ENCODE results near the gene DAAM2.

Gene DAAM2

GRCh38 chr6:39770446-39770845 is 21.7 kb upstream of the DAAM2 start:
- Histone ChIP-seq H3K4me1 (ENCODE audit: control insufficient read depth, insufficient read depth, low read length) (no peaks in the 10 kb centered on the region), H3K27me3 (ENCODE audit: control insufficient read depth, insufficient read depth, low read length) (no peaks in the 10 kb centered on the region), H3K9ac (ENCODE audit: low read depth, low read length) (no peak overlapping the region), H3K4me3 (ENCODE audit: low read depth, low read length) (no peak overlapping the region), H3K9me3 (ENCODE audit: control insufficient read depth, insufficient read depth, low read length) (no peaks in the 10 kb centered on the region), H3K36me3 (ENCODE audit: control insufficient read depth, insufficient read depth, low read length) (no peaks in the 10 kb centered on the region)

- no peaks in the 10 kb centered on the region for H3K9me3 ChIP-seq (ENCODE audit: control insufficient read depth, insufficient read depth, low read length)
- H3K27me3 ChIP-seq (ENCODE audit: control insufficient read depth, insufficient read depth, low read length): no peaks in the 10 kb centered on the region
- H3K9ac ChIP-seq (ENCODE audit: low read depth, low read length): no peak overlapping the region
- H3K4me3 ChIP-seq (ENCODE audit: low read depth, low read length): no peak overlapping the region
- H3K4me1 ChIP-seq (ENCODE audit: control insufficient read depth, insufficient read depth, low read length): no peaks in the 10 kb centered on the region
- H3K36me3 ChIP-seq (ENCODE audit: control insufficient read depth, insufficient read depth, low read length): no peaks in the 10 kb centered on the region
These were observed 19.5 kb upstream of the DAAM2 start for GRCh38 chr6:39772559-39773273.

DNA sequence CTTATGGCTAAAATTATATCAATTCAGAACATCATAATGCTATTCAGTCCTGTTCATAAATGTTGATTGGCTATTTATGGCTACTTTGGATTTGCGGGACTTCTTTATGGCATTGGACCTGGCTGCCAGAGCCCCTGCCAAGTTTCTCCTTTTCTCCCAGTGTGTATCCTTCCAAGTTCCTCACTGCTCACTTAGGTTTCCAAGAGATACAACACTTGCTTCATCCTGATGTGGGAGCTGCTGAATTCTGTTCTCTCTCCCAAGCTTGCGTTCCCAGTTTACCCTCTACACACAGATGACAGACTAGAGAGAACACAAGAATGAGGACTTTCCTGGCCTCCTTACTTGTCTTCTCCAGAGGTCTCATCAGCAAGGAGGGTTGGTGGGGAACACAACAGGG is 18.4 kb upstream of the DAAM2 start:
- H3K9ac ChIP-seq (ENCODE audit: low read depth, low read length): no peak overlapping the region
- no peaks in the 10 kb centered on the region for H3K36me3 ChIP-seq (ENCODE audit: control insufficient read depth, insufficient read depth, low read length)
- no peaks in the 10 kb centered on the region for H3K27me3 ChIP-seq (ENCODE audit: control insufficient read depth, insufficient read depth, low read length)
- no peaks in the 10 kb centered on the region for H3K4me1 ChIP-seq (ENCODE audit: control insufficient read depth, insufficient read depth, low read length)
- no peaks in the 10 kb centered on the region for H3K9me3 ChIP-seq (ENCODE audit: control insufficient read depth, insufficient read depth, low read length)
- H3K4me3 ChIP-seq (ENCODE audit: low read depth, low read length): no peak overlapping the region

GRCh38 chr6:39776581-39776980 is 15.6 kb upstream of the DAAM2 start:
- H3K36me3 ChIP-seq (ENCODE audit: control insufficient read depth, insufficient read depth, low read length): no peaks in the 10 kb centered on the region
- H3K9ac ChIP-seq (ENCODE audit: low read depth, low read length): no peak overlapping the region
- H3K4me3 ChIP-seq (ENCODE audit: low read depth, low read length): no peak overlapping the region
- no peaks in the 10 kb centered on the region for H3K4me1 ChIP-seq (ENCODE audit: control insufficient read depth, insufficient read depth, low read length)
- H3K9me3 ChIP-seq (ENCODE audit: control insufficient read depth, insufficient read depth, low read length): no peaks in the 10 kb centered on the region
- H3K27me3 ChIP-seq (ENCODE audit: control insufficient read depth, insufficient read depth, low read length): no peaks in the 10 kb centered on the region

DNA sequence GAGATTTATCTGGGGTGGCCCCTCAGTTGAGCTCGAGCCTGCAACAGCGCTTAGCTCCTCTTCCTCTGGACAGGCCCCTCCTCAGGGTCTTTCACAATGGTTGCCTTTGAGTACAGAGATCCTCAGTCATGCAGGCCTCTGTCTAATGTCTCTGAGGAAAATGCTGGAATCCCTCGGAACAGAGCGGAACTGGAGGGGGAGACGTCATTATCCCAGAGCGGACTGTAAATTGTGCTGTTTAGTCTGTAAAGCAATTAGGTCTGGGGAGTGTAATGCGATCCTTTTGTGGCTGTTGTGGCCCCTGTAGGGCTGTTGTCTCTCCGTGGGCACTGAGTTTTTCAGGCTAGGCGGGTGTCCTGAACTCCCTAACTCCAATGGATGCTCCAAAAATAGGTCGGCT is 15.0 kb upstream of the DAAM2 start:
- H3K9ac ChIP-seq (ENCODE audit: low read depth, low read length): no peak overlapping the region
- H3K36me3 ChIP-seq (ENCODE audit: control insufficient read depth, insufficient read depth, low read length): no peaks in the 10 kb centered on the region
- H3K4me1 ChIP-seq (ENCODE audit: control insufficient read depth, insufficient read depth, low read length): no peaks in the 10 kb centered on the region
- no peaks in the 10 kb centered on the region for H3K27me3 ChIP-seq (ENCODE audit: control insufficient read depth, insufficient read depth, low read length)
- no peak overlapping the region for H3K4me3 ChIP-seq (ENCODE audit: low read depth, low read length)
- H3K9me3 ChIP-seq (ENCODE audit: control insufficient read depth, insufficient read depth, low read length): no peaks in the 10 kb centered on the region

- Histone ChIP-seq H3K9me3 (ENCODE audit: control insufficient read depth, insufficient read depth, low read length) (no peaks in the 10 kb centered on the region), H3K4me3 (ENCODE audit: low read depth, low read length) (no peak overlapping the region), H3K27me3 (ENCODE audit: control insufficient read depth, insufficient read depth, low read length) (no peaks in the 10 kb centered on the region), H3K9ac (ENCODE audit: low read depth, low read length) (no peak overlapping the region), H3K36me3 (ENCODE audit: control insufficient read depth, insufficient read depth, low read length) (no peaks in the 10 kb centered on the region), H3K4me1 (ENCODE audit: control insufficient read depth, insufficient read depth, low read length) (no peaks in the 10 kb centered on the region)
These were observed 14.5 kb upstream of the DAAM2 start for GRCh38 chr6:39777661-39778060.

- Histone ChIP-seq H3K4me3 (ENCODE audit: low read depth, low read length) (no peak overlapping the region), H3K9ac (ENCODE audit: low read depth, low read length) (no peak overlapping the region), H3K36me3 (ENCODE audit: control insufficient read depth, insufficient read depth, low read length) (no peaks in the 10 kb centered on the region), H3K4me1 (ENCODE audit: control insufficient read depth, insufficient read depth, low read length) (no peaks in the 10 kb centered on the region), H3K9me3 (ENCODE audit: control insufficient read depth, insufficient read depth, low read length) (no peaks in the 10 kb centered on the region), H3K27me3 (ENCODE audit: control insufficient read depth, insufficient read depth, low read length) (no peaks in the 10 kb centered on the region)
These were observed 13.5 kb upstream of the DAAM2 start for GRCh38 chr6:39778581-39779255.

DNA sequence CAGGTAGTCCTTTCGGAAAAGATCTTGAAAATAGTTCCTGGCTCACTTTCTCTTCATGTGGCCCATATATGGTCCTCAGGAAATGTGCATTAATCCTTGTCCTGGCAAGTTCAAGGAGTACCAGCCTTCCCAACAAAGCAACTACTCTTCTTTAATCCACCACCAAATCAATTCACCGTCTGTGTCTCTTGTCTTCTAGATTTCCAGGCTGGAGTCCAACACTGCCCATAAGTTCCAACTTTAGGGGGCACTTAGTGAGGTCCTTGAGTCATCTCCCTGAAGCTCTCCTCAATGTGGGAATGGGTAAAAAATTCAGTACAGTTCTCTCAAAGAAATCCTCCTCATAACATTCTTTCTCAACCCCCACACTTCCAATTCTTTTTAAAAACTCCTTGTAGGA is 6.9 kb upstream of the DAAM2 start:
- H3K36me3 ChIP-seq (ENCODE audit: control insufficient read depth, insufficient read depth, low read length): no peaks in the 10 kb centered on the region
- no peaks in the 10 kb centered on the region for H3K9me3 ChIP-seq (ENCODE audit: control insufficient read depth, insufficient read depth, low read length)
- no peak overlapping the region for H3K4me3 ChIP-seq (ENCODE audit: low read depth, low read length)
- H3K9ac ChIP-seq (ENCODE audit: low read depth, low read length): no peak overlapping the region
- no peaks in the 10 kb centered on the region for H3K27me3 ChIP-seq (ENCODE audit: control insufficient read depth, insufficient read depth, low read length)
- H3K4me1 ChIP-seq (ENCODE audit: control insufficient read depth, insufficient read depth, low read length): no peaks in the 10 kb centered on the region

DNA sequence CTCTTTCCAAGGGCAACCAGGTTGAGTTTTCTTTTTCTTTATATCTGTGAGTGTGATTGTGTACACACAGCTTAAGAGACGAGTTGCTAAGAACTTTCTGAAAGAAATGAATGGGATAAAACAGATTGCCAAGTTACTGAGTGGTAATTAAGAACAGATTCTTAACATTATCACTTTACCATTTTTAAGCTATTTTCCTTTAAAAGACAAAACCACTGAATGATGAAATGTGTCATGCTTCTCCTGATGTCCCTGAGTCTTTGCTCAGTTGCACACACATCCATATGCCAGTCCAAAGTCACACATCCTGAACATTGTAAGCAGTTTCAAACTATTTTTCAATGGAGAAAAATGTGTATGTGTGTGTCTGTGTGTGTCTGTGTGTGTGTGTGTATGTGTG is 5.5 kb upstream of the DAAM2 start:
- H3K4me3 ChIP-seq (ENCODE audit: low read depth, low read length): no peak overlapping the region
- no peaks in the 10 kb centered on the region for H3K9me3 ChIP-seq (ENCODE audit: control insufficient read depth, insufficient read depth, low read length)
- no peaks in the 10 kb centered on the region for H3K27me3 ChIP-seq (ENCODE audit: control insufficient read depth, insufficient read depth, low read length)
- H3K4me1 ChIP-seq (ENCODE audit: control insufficient read depth, insufficient read depth, low read length): no peaks in the 10 kb centered on the region
- H3K36me3 ChIP-seq (ENCODE audit: control insufficient read depth, insufficient read depth, low read length): no peaks in the 10 kb centered on the region
- no peak overlapping the region for H3K9ac ChIP-seq (ENCODE audit: low read depth, low read length)

GRCh38 chr6:39787322-39787721 is 4.9 kb upstream of the DAAM2 start:
- H3K27me3 ChIP-seq (ENCODE audit: control insufficient read depth, insufficient read depth, low read length): no peaks in the 10 kb centered on the region
- H3K9ac ChIP-seq (ENCODE audit: low read depth, low read length): no peak overlapping the region
- no peaks in the 10 kb centered on the region for H3K4me1 ChIP-seq (ENCODE audit: control insufficient read depth, insufficient read depth, low read length)
- no peaks in the 10 kb centered on the region for H3K36me3 ChIP-seq (ENCODE audit: control insufficient read depth, insufficient read depth, low read length)
- no peaks in the 10 kb centered on the region for H3K9me3 ChIP-seq (ENCODE audit: control insufficient read depth, insufficient read depth, low read length)
- H3K4me3 ChIP-seq (ENCODE audit: low read depth, low read length): no peak overlapping the region

DNA sequence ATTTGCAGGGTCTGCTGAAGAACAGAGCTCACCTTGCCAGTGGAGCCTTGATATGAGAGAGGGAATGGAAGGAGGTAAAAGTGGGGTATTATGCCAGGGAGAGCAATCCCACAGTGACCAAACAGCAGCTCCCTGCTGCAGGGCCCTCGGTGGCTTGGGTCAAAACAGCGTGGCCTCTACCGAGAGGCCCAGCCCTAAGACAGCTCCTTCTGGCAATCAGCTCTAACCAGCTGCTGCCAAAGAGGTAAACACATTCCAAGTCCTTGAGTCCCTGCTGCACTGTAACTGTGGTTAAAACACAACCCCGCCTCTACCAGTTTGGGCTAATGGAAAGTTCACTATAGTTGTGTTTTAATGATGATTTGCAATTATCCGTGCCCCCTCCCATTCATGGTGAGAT is 1.4 kb upstream of the DAAM2 start:
- no peaks in the 10 kb centered on the region for H3K9me3 ChIP-seq (ENCODE audit: control insufficient read depth, insufficient read depth, low read length)
- peaks cover 18% of the 10 kb centered on the region for H3K27me3 ChIP-seq (ENCODE audit: control insufficient read depth, insufficient read depth, low read length)
- H3K4me1 ChIP-seq (ENCODE audit: control insufficient read depth, insufficient read depth, low read length): no peaks in the 10 kb centered on the region
- H3K4me3 ChIP-seq (ENCODE audit: low read depth, low read length): no peak overlapping the region
- no peak overlapping the region for H3K9ac ChIP-seq (ENCODE audit: low read depth, low read length)
- no peaks in the 10 kb centered on the region for H3K36me3 ChIP-seq (ENCODE audit: control insufficient read depth, insufficient read depth, low read length)

GRCh38 chr6:39791311-39791710 is 865 bp upstream of the DAAM2 start:
- Histone ChIP-seq H3K4me1 (ENCODE audit: control insufficient read depth, insufficient read depth, low read length) (no peaks in the 10 kb centered on the region), H3K4me3 (ENCODE audit: low read depth, low read length) (no peak overlapping the region), H3K9ac (ENCODE audit: low read depth, low read length) (no peak overlapping the region), H3K36me3 (ENCODE audit: control insufficient read depth, insufficient read depth, low read length) (no peaks in the 10 kb centered on the region), H3K9me3 (ENCODE audit: control insufficient read depth, insufficient read depth, low read length) (no peaks in the 10 kb centered on the region), H3K27me3 (ENCODE audit: control insufficient read depth, insufficient read depth, low read length) (peaks cover 18% of the 10 kb centered on the region)

Measured in iPS-15b (cell line).